SK-N-SH treated with all-trans-retinoic acid at 6 μM for 48 hours (cell line): Measurements from ENCODE around the gene ZYG11A.

Experiments
- ARNTL ChIP-seq: fragments of 450-650 bp; formaldehyde crosslinking; IDR thresholded peaks from 2 replicates; pipeline ENCODE4 v1.5.0; 2020; ENCODE audit warnings: low read depth, mild to moderate bottlenecking, moderate library complexity, borderline replicate concordance
- BACH2 ChIP-seq: fragments of 250-450 bp; sonication (Bioruptor Pico); IDR thresholded peaks from 2 replicates; pipeline ENCODE4 v1.9.0; 2021; ENCODE audit warnings: mild to moderate bottlenecking, borderline replicate concordance
- CREB5 ChIP-seq: fragments of 250-450 bp; sonication (Bioruptor Pico); IDR thresholded peaks from 2 replicates; pipeline ENCODE4 v1.5.1; 2020; ENCODE audit warnings: low read depth, mild to moderate bottlenecking, moderate library complexity
- GLIS3 ChIP-seq: fragments of 250-450 bp; sonication (Bioruptor Pico); IDR thresholded peaks from 2 replicates; pipeline ENCODE4 v1.5.0; 2020; ENCODE audit warnings: mild to moderate bottlenecking, moderate library complexity
- OSR1 ChIP-seq: fragments of 250-450 bp; sonication (Bioruptor Pico); IDR thresholded peaks from 2 replicates; pipeline ENCODE4 v1.8.0; 2022; ENCODE audit warnings: moderate library complexity, mild to moderate bottlenecking, inconsistent platforms
- PATZ1 ChIP-seq: fragments of 250-450 bp; sonication (Bioruptor Pico); IDR thresholded peaks from 2 replicates; pipeline ENCODE4 v1.8.0; 2020; ENCODE audit warnings: mild to moderate bottlenecking, moderate library complexity, borderline replicate concordance
- TCF4 ChIP-seq: fragments of 250-450 bp; sonication (Bioruptor Pico); IDR thresholded peaks from 2 replicates; pipeline ENCODE4 v1.8.0; 2021; ENCODE audit warnings: mild to moderate bottlenecking, moderate library complexity, borderline replicate concordance
- TOX ChIP-seq: fragments of 250-450 bp; sonication (Bioruptor Pico); IDR thresholded peaks from 2 replicates; pipeline ENCODE4 v1.8.0; 2021; ENCODE audit warnings: mild to moderate bottlenecking, moderate library complexity, borderline replicate concordance
- ZC3H10 ChIP-seq: fragments of 250-450 bp; sonication (Bioruptor Pico); IDR thresholded peaks from 2 replicates; pipeline ENCODE4 v1.5.1; 2021; ENCODE audit warnings: mild to moderate bottlenecking, moderate library complexity
- ZFP3 ChIP-seq: fragments of 250-450 bp; sonication (Bioruptor Pico); IDR thresholded peaks from 2 replicates; pipeline ENCODE4 v1.5.0; 2020; ENCODE audit warnings: mild to moderate bottlenecking, moderate library complexity
- ZFP30 ChIP-seq: fragments of 450-650 bp; formaldehyde crosslinking; IDR thresholded peaks from 2 replicates; pipeline ENCODE4 v1.5.0; 2022; ENCODE audit warnings: mild to moderate bottlenecking, moderate library complexity
- ZNF70 ChIP-seq: fragments of 450-650 bp; formaldehyde crosslinking; IDR thresholded peaks from 2 replicates; pipeline ENCODE4 v1.5.0; 2020; ENCODE audit warnings: mild to moderate bottlenecking, moderate library complexity
- TF ChIP-seq, protein P1 (sequence below): fragments of 250-450 bp; sonication (Bioruptor Pico); IDR thresholded peaks from 2 replicates; pipeline ENCODE4 v1.8.0; 2021; ENCODE audit warnings: low read depth, mild to moderate bottlenecking, moderate library complexity, borderline replicate concordance

DNA sequence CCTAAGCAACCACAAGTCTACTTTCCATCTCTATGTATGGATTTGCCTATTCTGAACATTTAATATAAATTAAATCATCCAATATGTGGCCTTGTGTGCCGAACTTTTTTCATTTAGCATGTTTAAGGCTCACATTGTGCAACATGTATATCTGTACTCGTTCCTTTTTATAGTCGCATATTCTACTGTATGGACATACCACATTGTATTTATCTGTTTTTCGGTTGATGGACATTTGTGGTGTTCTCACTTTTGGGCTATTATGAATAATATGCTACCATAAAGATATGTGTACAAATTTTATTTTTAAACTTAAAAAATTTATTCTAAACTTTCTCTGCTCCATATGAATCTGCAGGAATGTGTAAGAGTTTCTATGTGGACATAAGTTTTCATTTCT, 13.0 kb downstream of the ZYG11A start:
- no peak for TF ChIP-seq ZFP30
- no peak for TF ChIP-seq ARNTL
- TF ChIP-seq PATZ1 (CRISPR knock-in tag), result no peak
- TF ChIP-seq, protein P1, sequence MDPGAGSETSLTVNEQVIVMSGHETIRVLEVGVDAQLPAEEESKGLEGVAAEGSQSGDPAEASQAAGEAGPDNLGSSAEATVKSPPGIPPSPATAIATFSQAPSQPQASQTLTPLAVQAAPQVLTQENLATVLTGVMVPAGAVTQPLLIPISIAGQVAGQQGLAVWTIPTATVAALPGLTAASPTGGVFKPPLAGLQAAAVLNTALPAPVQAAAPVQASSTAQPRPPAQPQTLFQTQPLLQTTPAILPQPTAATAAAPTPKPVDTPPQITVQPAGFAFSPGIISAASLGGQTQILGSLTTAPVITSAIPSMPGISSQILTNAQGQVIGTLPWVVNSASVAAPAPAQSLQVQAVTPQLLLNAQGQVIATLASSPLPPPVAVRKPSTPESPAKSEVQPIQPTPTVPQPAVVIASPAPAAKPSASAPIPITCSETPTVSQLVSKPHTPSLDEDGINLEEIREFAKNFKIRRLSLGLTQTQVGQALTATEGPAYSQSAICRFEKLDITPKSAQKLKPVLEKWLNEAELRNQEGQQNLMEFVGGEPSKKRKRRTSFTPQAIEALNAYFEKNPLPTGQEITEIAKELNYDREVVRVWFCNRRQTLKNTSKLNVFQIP (CRISPR knock-in tag), result no peak
- TF ChIP-seq TCF4 (CRISPR knock-in tag), result no peak
- TF ChIP-seq CREB5 (CRISPR knock-in tag), result no peak
- no peak for TF ChIP-seq OSR1
- no peak for TF ChIP-seq ZC3H10 (CRISPR knock-in tag)
- TF ChIP-seq TOX, result no peak
- TF ChIP-seq BACH2 (CRISPR knock-in tag), result no peak
- no peak for TF ChIP-seq ZNF70 (CRISPR knock-in tag)
- no peak for TF ChIP-seq GLIS3 (CRISPR knock-in tag)
- TF ChIP-seq ZFP3, result no peak
